ENCODE results near the gene C3orf20.

Gene C3orf20

GRCh38 chr3:14761121-14761672 lies 86.3 kb downstream of the C3orf20 start:
- no peak for DNase-seq

- no peak for DNase-seq
These were observed 86.9 kb downstream of the C3orf20 start for GRCh38 chr3:14761866-14762265.

- no peak for DNase-seq
These were observed 87.8 kb downstream of the C3orf20 start for GRCh38 chr3:14762701-14763100.

- no peak for DNase-seq
These were observed 89.6 kb downstream of the C3orf20 start for GRCh38 chr3:14764331-14765059.

- no peak for DNase-seq
These were observed 90.1 kb downstream of the C3orf20 start for GRCh38 chr3:14765060-14765400.

GRCh38 chr3:14765576-14766427 lies 90.9 kb downstream of the C3orf20 start:
- DNase-seq = no peak

- DNase-seq = no peak
These were observed 91.7 kb downstream of the C3orf20 start for GRCh38 chr3:14766428-14767244.

GRCh38 chr3:14767245-14768051 lies 92.5 kb downstream of the C3orf20 start:
- DNase-seq = no peak

- no peak for DNase-seq
These were observed 93.3 kb downstream of the C3orf20 start for GRCh38 chr3:14768182-14768790.

- no peak for DNase-seq
These were observed 93.9 kb downstream of the C3orf20 start for GRCh38 chr3:14768881-14769280.

GRCh38 chr3:14769544-14770325 lies 94.8 kb downstream of the C3orf20 start:
- no peak for DNase-seq

- no peak for DNase-seq
These were observed 95.7 kb downstream of the C3orf20 start for GRCh38 chr3:14770591-14770990.

GRCh38 chr3:14771593-14772497 lies 96.9 kb downstream of the C3orf20 start:
- no peak for DNase-seq

GRCh38 chr3:14772533-14773138 lies 97.7 kb downstream of the C3orf20 start:
- no peak for DNase-seq

GRCh38 chr3:14773281-14773680 lies 98.3 kb downstream of the C3orf20 start:
- no peak for DNase-seq

- no peak for DNase-seq
These were observed 98.8 kb downstream of the C3orf20 start for GRCh38 chr3:14773691-14774128.

GRCh38 chr3:14774431-14774830 lies 99.5 kb downstream of the C3orf20 start:
- no peak for DNase-seq

- DNase-seq = no peak
These were observed 100.1 kb downstream of the C3orf20 start for GRCh38 chr3:14775011-14775410.

GRCh38 chr3:14775563-14775962 lies 100.6 kb downstream of the C3orf20 start:
- DNase-seq = no peak

Data from T-helper 9 cell (primary cell).